ENCODE results near the gene KCTD10.

KCTD10 gene

DNA sequence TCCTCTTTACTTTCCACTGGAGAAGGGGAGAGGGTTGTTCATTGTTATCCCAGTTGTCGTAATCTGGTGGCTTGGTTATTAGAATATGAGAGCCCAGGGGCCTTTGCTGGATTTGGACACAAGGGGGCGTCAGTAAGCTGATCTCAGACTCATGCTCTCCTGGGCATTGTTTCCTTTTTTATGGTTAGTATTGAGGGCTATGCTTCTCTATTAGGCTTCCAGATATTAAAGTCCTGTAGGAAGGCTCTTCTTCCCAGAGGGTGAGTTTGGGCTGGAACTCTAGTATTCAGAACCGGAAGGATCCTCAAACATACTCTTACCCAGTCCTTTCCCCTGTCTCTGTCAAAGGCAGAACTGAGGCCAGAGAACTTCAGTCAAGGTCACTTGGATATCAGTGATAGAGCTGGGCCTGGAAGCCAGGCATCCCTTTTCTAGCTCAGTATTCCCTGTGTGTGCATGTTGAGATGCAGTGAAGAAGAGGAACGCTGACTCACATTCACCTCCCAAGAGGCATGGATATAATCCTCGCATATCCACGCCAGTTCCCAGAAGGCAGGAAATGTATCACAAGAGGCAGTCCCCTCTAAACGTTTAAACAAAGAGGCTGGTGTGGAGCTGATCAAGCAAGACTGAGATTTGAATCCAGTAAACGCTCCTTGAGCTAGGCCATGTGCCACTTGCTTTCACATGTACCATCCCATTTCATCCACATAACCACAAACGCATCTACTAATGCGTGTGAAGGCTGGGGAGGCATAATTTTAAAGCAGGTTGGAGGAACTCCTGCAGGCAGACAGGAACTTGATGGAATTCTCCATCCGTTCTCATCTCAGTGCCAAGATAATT is 41.9 kb upstream of the KCTD10 start:
- H3K27ac ChIP-seq: no peak overlapping the region
- TF ChIP-seq CTCF (conservative IDR thresholded peaks at IDR 0.05): peak; percentile 90
- no peak for TF ChIP-seq ZFX (IDR thresholded peaks at IDR 0.05)

DNA sequence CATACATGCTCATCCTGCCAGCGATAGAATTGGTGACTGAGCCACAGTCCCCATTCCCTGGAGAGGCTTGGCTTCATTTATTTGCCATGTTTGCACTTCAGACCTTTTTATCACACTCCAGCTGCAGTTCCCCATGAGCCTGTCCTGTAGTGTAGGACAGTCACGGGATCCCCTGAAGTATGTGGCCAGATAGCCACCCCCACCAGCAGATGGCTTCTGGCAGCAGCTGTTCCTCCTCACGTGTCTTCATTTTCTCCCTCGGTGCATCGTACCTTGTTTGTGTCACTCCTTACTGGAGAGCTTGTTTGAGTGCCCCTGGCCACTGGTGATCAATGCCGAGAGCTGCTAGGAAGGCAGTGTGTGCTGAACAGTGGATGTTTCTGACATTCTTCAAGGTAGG is 40.5 kb upstream of the KCTD10 start:
- no peak for TF ChIP-seq CTCF (conservative IDR thresholded peaks at IDR 0.05)
- no peak for TF ChIP-seq ZFX (IDR thresholded peaks at IDR 0.05)

GRCh38 chr12:109513977-109514376 is 36.9 kb upstream of the KCTD10 start:
- TF ChIP-seq ZFX (IDR thresholded peaks at IDR 0.05): no peak
- no peak for TF ChIP-seq CTCF (conservative IDR thresholded peaks at IDR 0.05)
- no peak overlapping the region for H3K27ac ChIP-seq

More for the DNA sequence above, 40.5 kb upstream of the KCTD10 start:
- no peak overlapping the region for H3K27ac ChIP-seq

DNA sequence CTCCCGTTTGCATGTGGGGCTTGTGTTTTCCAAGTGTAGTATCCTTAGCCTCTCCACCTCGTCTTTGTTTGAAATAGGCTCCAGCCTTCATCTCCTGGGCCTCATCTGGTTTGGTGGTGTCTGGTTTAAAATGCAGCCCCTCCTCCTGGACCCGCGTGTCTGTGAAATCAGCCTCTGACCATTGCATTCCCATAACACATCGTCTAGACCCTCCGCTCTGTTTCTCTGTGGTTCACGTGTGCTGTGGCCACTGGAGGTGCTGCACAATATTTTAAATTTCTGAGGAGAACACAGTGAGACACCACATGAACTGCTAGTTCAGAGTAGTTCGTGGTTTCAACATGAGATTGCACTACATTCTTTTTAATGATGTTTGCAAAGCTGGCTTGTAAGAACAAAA is 36.0 kb upstream of the KCTD10 start:
- TF ChIP-seq CTCF (conservative IDR thresholded peaks at IDR 0.05) (no peak), ZFX (IDR thresholded peaks at IDR 0.05) (no peak)

DNA sequence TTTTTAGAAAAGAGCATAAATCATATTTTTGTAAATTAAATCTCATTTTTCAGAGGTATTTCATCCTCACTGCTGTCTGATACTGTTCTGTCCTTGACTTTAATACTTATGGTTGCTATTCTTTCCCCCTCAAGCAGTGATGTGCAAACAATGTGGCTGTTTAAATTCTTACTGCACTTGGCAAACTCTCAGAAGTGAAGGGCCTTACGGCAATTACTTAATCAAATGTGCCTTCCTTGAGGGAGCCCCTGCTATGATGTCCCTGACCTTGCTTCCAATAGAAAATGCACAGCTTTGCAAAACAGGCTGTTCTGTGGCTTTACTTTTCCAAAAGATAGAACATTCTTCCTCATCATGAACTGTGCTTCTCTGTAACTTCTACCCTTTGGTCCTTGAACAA is 35.5 kb upstream of the KCTD10 start:
- H3K27ac ChIP-seq: no peak overlapping the region
- TF ChIP-seq CTCF (conservative IDR thresholded peaks at IDR 0.05) (no peak), ZFX (IDR thresholded peaks at IDR 0.05) (no peak)

More for the DNA sequence above, 36.0 kb upstream of the KCTD10 start:
- H3K27ac ChIP-seq: no peak overlapping the region

GRCh38 chr12:109510196-109510595 is 33.1 kb upstream of the KCTD10 start:
- TF ChIP-seq CTCF (conservative IDR thresholded peaks at IDR 0.05) (no peak), ZFX (IDR thresholded peaks at IDR 0.05) (no peak)

GRCh38 chr12:109504068-109504467 is 27.0 kb upstream of the KCTD10 start:
- H3K27ac ChIP-seq: no peak overlapping the region
- TF ChIP-seq ZFX (IDR thresholded peaks at IDR 0.05) (no peak), CTCF (conservative IDR thresholded peaks at IDR 0.05) (no peak)

More at GRCh38 chr12:109510196-109510595, 33.1 kb upstream of the KCTD10 start:
- H3K27ac ChIP-seq: no peak overlapping the region
